ENCODE results near the gene BLNK.

BLNK gene

GRCh38 chr10:96276831-96277230 is 5.5 kb upstream of the BLNK start:
- H3K27me3 ChIP-seq (replicated peaks) = no peaks in the 10 kb centered on the region

DNA sequence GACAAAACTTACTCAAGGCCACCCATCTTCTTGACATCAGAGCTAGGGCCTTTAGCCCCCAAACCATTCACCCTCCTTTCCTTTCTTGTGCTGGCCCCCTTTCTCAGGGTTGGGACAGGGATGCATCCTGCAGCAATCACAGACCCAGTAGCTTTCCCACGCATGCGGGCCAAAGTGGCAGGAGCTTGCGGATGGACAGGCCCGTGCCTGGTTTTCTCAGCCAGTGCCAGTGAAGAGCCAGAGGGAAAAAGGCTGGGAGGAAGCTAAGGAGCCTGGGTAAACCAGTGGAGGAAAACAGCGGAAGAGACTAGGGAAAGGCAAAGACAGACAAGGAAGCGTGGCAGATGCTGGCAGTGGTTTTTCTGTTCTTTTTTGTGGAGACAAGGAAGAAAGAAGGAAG is 5.1 kb upstream of the BLNK start:
- no peak for DNase-seq
- in situ Hi-C loops (cut with HindIII; ENCODE audit: low pct_ligation_motif_present, low sequenced_read_pairs) = no loop called here
- Histone ChIP-seq H3K36me3 (replicated peaks) (no peaks in the 10 kb centered on the region), H3K27ac (no peak overlapping the region), H3K27me3 (replicated peaks) (no peaks in the 10 kb centered on the region), H3K4me3 (ENCODE audit: low read depth, low read length) (no peak overlapping the region)
- TF ChIP-seq, protein P1, sequence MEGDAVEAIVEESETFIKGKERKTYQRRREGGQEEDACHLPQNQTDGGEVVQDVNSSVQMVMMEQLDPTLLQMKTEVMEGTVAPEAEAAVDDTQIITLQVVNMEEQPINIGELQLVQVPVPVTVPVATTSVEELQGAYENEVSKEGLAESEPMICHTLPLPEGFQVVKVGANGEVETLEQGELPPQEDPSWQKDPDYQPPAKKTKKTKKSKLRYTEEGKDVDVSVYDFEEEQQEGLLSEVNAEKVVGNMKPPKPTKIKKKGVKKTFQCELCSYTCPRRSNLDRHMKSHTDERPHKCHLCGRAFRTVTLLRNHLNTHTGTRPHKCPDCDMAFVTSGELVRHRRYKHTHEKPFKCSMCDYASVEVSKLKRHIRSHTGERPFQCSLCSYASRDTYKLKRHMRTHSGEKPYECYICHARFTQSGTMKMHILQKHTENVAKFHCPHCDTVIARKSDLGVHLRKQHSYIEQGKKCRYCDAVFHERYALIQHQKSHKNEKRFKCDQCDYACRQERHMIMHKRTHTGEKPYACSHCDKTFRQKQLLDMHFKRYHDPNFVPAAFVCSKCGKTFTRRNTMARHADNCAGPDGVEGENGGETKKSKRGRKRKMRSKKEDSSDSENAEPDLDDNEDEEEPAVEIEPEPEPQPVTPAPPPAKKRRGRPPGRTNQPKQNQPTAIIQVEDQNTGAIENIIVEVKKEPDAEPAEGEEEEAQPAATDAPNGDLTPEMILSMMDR (IDR thresholded peaks at IDR 0.05; ENCODE audit: low read depth, low read length, missing control alignments) = no peak

More at GRCh38 chr10:96276831-96277230, 5.5 kb upstream of the BLNK start:
- DNase-seq = no peak
- in situ Hi-C loops (cut with HindIII; ENCODE audit: low pct_ligation_motif_present, low sequenced_read_pairs) = no loop called here
- Histone ChIP-seq H3K27ac (no peak overlapping the region), H3K36me3 (replicated peaks) (no peaks in the 10 kb centered on the region), H3K4me3 (ENCODE audit: low read depth, low read length) (no peak overlapping the region)
- TF ChIP-seq, protein P1 (IDR thresholded peaks at IDR 0.05; ENCODE audit: low read depth, low read length, missing control alignments) = no peak

DNA sequence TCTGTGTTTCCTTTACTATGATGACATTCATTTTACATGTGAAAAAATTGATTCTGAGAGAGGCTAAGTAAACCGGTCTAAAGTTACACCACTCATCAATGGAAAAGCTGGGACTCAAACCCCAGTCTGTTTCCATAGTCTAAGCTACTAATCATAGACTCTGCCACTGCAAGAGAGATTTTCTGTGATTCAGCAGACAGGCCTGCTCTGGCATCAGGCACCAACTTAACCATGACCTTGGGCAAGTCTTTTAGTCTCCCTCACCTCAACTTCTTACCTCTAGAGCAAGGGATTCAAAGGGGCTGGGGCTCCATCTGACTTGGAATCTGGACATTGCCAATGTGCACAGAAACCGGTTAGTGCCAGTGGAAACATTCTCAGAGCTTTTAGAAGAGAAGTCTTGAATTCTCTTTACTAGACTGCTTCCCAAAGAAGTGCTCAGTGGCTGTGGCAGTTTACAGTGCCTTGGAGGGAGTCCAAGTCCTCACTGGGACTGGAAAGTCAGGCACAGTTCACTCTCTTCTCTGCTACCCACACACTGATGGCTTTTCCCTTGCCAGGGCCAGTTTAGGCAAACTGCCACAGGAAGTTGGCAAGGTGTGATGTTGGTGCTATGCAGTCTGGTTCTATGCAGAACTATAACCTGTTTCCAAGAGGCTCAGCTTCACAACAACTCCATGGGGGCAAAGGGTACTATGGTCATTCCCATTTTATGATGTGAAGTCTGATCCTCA is 4.5 kb upstream of the BLNK start:
- TF ChIP-seq, protein P1 (IDR thresholded peaks at IDR 0.05; ENCODE audit: low read depth, low read length, missing control alignments) = no peak
- H3K27me3 ChIP-seq (replicated peaks) = no peaks in the 10 kb centered on the region
- H3K36me3 ChIP-seq (replicated peaks) = no peaks in the 10 kb centered on the region
- no peak overlapping the region for H3K27ac ChIP-seq
- in situ Hi-C loops (cut with HindIII; ENCODE audit: low pct_ligation_motif_present, low sequenced_read_pairs) = no loop called here
- H3K4me3 ChIP-seq (ENCODE audit: low read depth, low read length) = no peak overlapping the region
- DNase-seq = no peak

GRCh38 chr10:96272316-96273280 is 1.2 kb upstream of the BLNK start:
- TF ChIP-seq, protein P1 (IDR thresholded peaks at IDR 0.05; ENCODE audit: low read depth, low read length, missing control alignments) = no peak
- Histone ChIP-seq H3K36me3 (replicated peaks) (no peaks in the 10 kb centered on the region), H3K27ac (no peak overlapping the region), H3K27me3 (replicated peaks) (no peaks in the 10 kb centered on the region), H3K4me3 (ENCODE audit: low read depth, low read length) (no peak overlapping the region)
- no peak for DNase-seq
- in situ Hi-C loops (cut with HindIII; ENCODE audit: low pct_ligation_motif_present, low sequenced_read_pairs) = no loop called here

- no peak for DNase-seq
- in situ Hi-C loops (cut with HindIII; ENCODE audit: low pct_ligation_motif_present, low sequenced_read_pairs) = no loop called here
- Histone ChIP-seq H3K27me3 (replicated peaks) (no peaks in the 10 kb centered on the region), H3K36me3 (replicated peaks) (no peaks in the 10 kb centered on the region), H3K4me3 (ENCODE audit: low read depth, low read length) (no peak overlapping the region), H3K27ac (no peak overlapping the region)
- TF ChIP-seq, protein P1 (IDR thresholded peaks at IDR 0.05; ENCODE audit: low read depth, low read length, missing control alignments) = no peak
Measured at GRCh38 chr10:96270571-96270970, 798 bp downstream of the BLNK start.

All from brain microvascular endothelial cell (primary cell).